Caco-2 (cell line): ENCODE measurements around the gene DNAH7. TPM values are rescaled to one million over a fixed set of nuclear protein-coding genes. Genes with fewer than 3 reads are reported as not detected.

Source experiments
- BruUV-seq: library from RNA; stranded (reverse); fragments of 400-500 nt; replicated peaks from 2 replicates; lab custom pipeline; 2021; lab: Mats Ljungman, UMichigan
- CTCF ChIA-PET: fragments of 300-600 bp; sonication (Branson Sonifier 250); formaldehyde crosslinking; loops from one replicate; lab custom pipeline; 2022; ENCODE audit warnings: antibody characterized with exemption; lab: Charles Lee
- POLR2A ChIA-PET: fragments of 300-600 bp; sonication (Branson Sonifier 250); formaldehyde crosslinking; loops from one replicate; lab custom pipeline; 2022; ENCODE audit warnings: antibody characterized with exemption; lab: Charles Lee
- DNase-seq, 2 experiments: peaks; one replicate each; pipeline versions ENCODE4 v3.0.0 to v3.0.0-alpha.2; 2020 to 2022
- H3K27me3 ChIP-seq: replicated peaks from 2 replicates; pipeline ENCODE4 v1.6.0; 2011; ENCODE audit warnings: low read length; ENCODE audit not compliant: control insufficient read depth, insufficient read depth
- H3K36me3 ChIP-seq: 2 replicates; pipeline ENCODE4 v1.5.1; 2011; ENCODE audit warnings: low read length; ENCODE audit not compliant: control insufficient read depth, insufficient read depth
- H3K4me1 ChIP-seq: fragments of 250-450 bp; sonication (Bioruptor Pico); 2 replicates; pipeline ENCODE4 v1.5.1; 2020; ENCODE audit warnings: mild to moderate bottlenecking
- H3K4me3 ChIP-seq: 2 replicates; pipeline ENCODE4 v1.5.1; 2011; ENCODE audit warnings: low read depth, mild to moderate bottlenecking, control low read depth, low read length
- H3K9me3 ChIP-seq: fragments of 250-450 bp; sonication (Bioruptor Pico); 2 replicates; pipeline ENCODE4 v1.5.1; 2020; ENCODE audit warnings: mild to moderate bottlenecking, moderate library complexity
- H3K27ac Mint-ChIP-seq: one replicate; pipeline ENCODE4 v1.8.0; 2022; ENCODE audit warnings: mixed read lengths; ENCODE audit not compliant: unreplicated experiment
- H3K27me3 Mint-ChIP-seq: one replicate; pipeline ENCODE4 v1.8.0; 2022; ENCODE audit warnings: mixed read lengths; ENCODE audit not compliant: insufficient read depth, unreplicated experiment
- H3K36me3 Mint-ChIP-seq: one replicate; pipeline ENCODE4 v1.8.0; 2022; ENCODE audit warnings: mild to moderate bottlenecking, mixed read lengths; ENCODE audit not compliant: insufficient read depth, unreplicated experiment
- H3K4me1 Mint-ChIP-seq: one replicate; pipeline ENCODE4 v1.8.0; 2022; ENCODE audit warnings: low read depth, mixed read lengths; ENCODE audit not compliant: unreplicated experiment
- H3K4me3 Mint-ChIP-seq: one replicate; pipeline ENCODE4 v1.8.0; 2022; ENCODE audit warnings: mild to moderate bottlenecking, moderate library complexity, mixed read lengths; ENCODE audit not compliant: unreplicated experiment
- H3K9me3 Mint-ChIP-seq: one replicate; pipeline ENCODE4 v1.8.0; 2022; ENCODE audit warnings: mixed read lengths; ENCODE audit not compliant: unreplicated experiment
- intact Hi-C: fragments of 100-400 bp; cut with micrococcal nuclease; formaldehyde crosslinking; loops from one replicate; pipeline ENCODE4 v1.10.0; 2022; ENCODE audit not compliant: unreplicated experiment
- total RNA-seq: library from RNA; stranded (reverse); gene quantifications from 2 replicates; pipeline ENCODE4 v1.2.3, GENCODE V29; 2022
- TF ChIP-seq, protein P1 (sequence below), 2 experiments: fragments of 200-600 bp in 1 of 2; IDR thresholded peaks; 1 replicate in 1 of 2; 2 replicates in 1 of 2; pipeline versions ENCODE4 v1.5.1 to v1.8.0; 2011 to 2022; ENCODE audit warnings: antibody characterized with exemption in 1 of 2, control low read depth in 1 of 2, inconsistent platforms in 1 of 2, low read depth in 1 of 2, low read length in 1 of 2, mild to moderate bottlenecking in 1 of 2, moderate library complexity in 1 of 2; ENCODE audit not compliant: insufficient read depth in 1 of 2, severe bottlenecking in 1 of 2, unreplicated experiment in 1 of 2

DNAH7 gene
- total RNA-seq, 1 experiment from 2014 or later = 0.16 TPM

GRCh38 chr2:196080526-196080925, 11.9 kb upstream of the DNAH7 start:
- no peaks in the 10 kb centered on the region for H3K36me3 ChIP-seq
- ChIA-PET CTCF (no interaction called here), POLR2A (no interaction called here)
- no peak for DNase-seq
- TF ChIP-seq, protein P1, sequence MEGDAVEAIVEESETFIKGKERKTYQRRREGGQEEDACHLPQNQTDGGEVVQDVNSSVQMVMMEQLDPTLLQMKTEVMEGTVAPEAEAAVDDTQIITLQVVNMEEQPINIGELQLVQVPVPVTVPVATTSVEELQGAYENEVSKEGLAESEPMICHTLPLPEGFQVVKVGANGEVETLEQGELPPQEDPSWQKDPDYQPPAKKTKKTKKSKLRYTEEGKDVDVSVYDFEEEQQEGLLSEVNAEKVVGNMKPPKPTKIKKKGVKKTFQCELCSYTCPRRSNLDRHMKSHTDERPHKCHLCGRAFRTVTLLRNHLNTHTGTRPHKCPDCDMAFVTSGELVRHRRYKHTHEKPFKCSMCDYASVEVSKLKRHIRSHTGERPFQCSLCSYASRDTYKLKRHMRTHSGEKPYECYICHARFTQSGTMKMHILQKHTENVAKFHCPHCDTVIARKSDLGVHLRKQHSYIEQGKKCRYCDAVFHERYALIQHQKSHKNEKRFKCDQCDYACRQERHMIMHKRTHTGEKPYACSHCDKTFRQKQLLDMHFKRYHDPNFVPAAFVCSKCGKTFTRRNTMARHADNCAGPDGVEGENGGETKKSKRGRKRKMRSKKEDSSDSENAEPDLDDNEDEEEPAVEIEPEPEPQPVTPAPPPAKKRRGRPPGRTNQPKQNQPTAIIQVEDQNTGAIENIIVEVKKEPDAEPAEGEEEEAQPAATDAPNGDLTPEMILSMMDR (IDR thresholded peaks at IDR 0.05; ENCODE audit: insufficient read depth in 1 of 2, low read depth in 1 of 2, low read length in 1 of 2, severe bottlenecking in 1 of 2, unreplicated experiment in 1 of 2) = no peak
- Mint-ChIP-seq H3K4me3 (no peak overlapping the region), H3K36me3 (no peaks in the 10 kb centered on the region), H3K9me3 (peaks cover 33% of the 10 kb centered on the region), H3K27me3 (no peaks in the 10 kb centered on the region), H3K27ac (no peak overlapping the region), H3K4me1 (peaks cover 7% of the 10 kb centered on the region)
- intact Hi-C loops = no loop called here
- H3K4me1 ChIP-seq = peaks cover 8% of the 10 kb centered on the region
- BruUV-seq = no TSS peak
- H3K4me3 ChIP-seq = no peak overlapping the region
- no peaks in the 10 kb centered on the region for H3K27me3 ChIP-seq
- H3K9me3 ChIP-seq = peaks cover 13% of the 10 kb centered on the region

DNA sequence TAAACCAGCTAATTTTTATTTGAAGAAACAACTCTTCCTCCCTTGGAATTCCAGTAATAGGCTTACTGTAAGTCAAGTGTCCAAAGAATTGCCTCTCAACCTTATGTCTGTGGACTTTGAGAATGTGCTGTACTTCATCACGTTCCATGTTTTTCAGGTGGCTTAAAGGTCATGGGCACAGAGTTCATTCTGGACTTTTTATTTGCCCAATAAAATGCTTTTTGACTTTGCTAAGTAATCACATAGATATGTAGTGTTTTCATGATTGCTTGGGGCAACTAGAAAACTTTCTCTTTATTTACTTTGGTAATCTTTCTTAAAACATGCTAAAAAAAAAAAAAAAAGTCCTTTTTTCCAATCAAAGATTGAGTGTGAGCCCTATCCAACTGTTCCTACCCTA, 10.4 kb upstream of the DNAH7 start:
- ChIA-PET CTCF (interaction anchor here (0.5 to 2.1 kb wide), 8 partner anchors 10 to 375 kb away, joined by 3 to 16 read pairs (median 6); partner anchors contain the start of gene DNAH7), POLR2A (no interaction called here)
- intact Hi-C loops = loop anchor here (2.0 to 10.0 kb wide), 2 partner anchors 52 to 686 kb away; no protein-coding TSS in a partner anchor
- Histone ChIP-seq H3K27me3 (no peaks in the 10 kb centered on the region), H3K9me3 (peaks cover 12% of the 10 kb centered on the region), H3K4me1 (peaks cover 8% of the 10 kb centered on the region), H3K4me3 (no peak overlapping the region), H3K36me3 (no peaks in the 10 kb centered on the region)
- Mint-ChIP-seq H3K4me3 (no peak overlapping the region), H3K9me3 (peaks cover 18% of the 10 kb centered on the region), H3K36me3 (no peaks in the 10 kb centered on the region), H3K27me3 (no peaks in the 10 kb centered on the region), H3K27ac (no peak overlapping the region), H3K4me1 (peaks cover 7% of the 10 kb centered on the region)
- BruUV-seq = no TSS peak
- TF ChIP-seq, protein P1 (IDR thresholded peaks at IDR 0.05; ENCODE audit: insufficient read depth in 1 of 2, low read depth in 1 of 2, low read length in 1 of 2, severe bottlenecking in 1 of 2, unreplicated experiment in 1 of 2) = no peak
- DNase-seq = no peak

DNA sequence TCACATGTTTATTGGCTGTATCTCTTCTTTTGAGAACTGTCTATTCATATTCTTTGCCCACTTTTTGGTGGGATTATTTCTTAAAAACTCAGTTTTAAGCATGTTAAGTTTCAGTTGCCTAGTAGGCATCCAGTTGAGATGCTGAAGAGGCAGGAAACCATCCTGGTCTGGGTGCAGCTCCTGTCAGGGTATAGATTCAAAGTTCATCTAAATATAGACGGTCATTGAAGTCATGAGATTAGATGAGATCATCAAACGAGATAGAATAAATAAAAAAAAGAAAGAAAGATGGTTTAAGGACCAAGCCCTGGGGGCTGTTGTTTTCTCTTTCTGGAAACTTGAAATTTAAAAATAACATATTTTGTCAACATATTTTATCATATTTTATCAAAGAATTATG, 9.2 kb upstream of the DNAH7 start:
- no peak overlapping the region for H3K4me3 ChIP-seq
- POLR2A ChIA-PET = interaction anchor here (0.7 kb wide), 1 partner anchor 182 kb away, joined by 3 read pairs; no protein-coding TSS in a partner anchor
- H3K36me3 ChIP-seq = no peaks in the 10 kb centered on the region
- intact Hi-C loops = loop anchor here (1.0 to 10.0 kb wide), 6 partner anchors 53 to 687 kb away; no protein-coding TSS in a partner anchor
- CTCF ChIA-PET = interaction anchor here (0.6 to 2.6 kb wide), 11 partner anchors 9 to 561 kb away, joined by 3 to 22 read pairs (median 7); partner anchors contain the start of genes CCDC150, DNAH7 and SLC39A10
- H3K27ac Mint-ChIP-seq = no peak overlapping the region
- H3K9me3 ChIP-seq = no peaks in the 10 kb centered on the region
- H3K4me3 Mint-ChIP-seq = no peak overlapping the region
- no TSS peak for BruUV-seq
- H3K36me3 Mint-ChIP-seq = no peaks in the 10 kb centered on the region
- H3K27me3 Mint-ChIP-seq = no peaks in the 10 kb centered on the region
- peaks cover 14% of the 10 kb centered on the region for H3K9me3 Mint-ChIP-seq
- no peak for DNase-seq
- TF ChIP-seq, protein P1 (IDR thresholded peaks at IDR 0.05; ENCODE audit: insufficient read depth in 1 of 2, low read depth in 1 of 2, low read length in 1 of 2, severe bottlenecking in 1 of 2, unreplicated experiment in 1 of 2) = no peak
- H3K4me1 Mint-ChIP-seq = peaks cover 7% of the 10 kb centered on the region
- peaks cover 8% of the 10 kb centered on the region for H3K4me1 ChIP-seq
- no peaks in the 10 kb centered on the region for H3K27me3 ChIP-seq
